ENCODE results near the gene MGAT4B. TPM values are rescaled to one million over a fixed set of nuclear protein-coding genes. Genes with fewer than 3 reads are reported as not detected.

The MGAT4B gene
- total RNA-seq, 1 experiment from 2014 or later, result 613 TPM

- intact Hi-C loops (cut with micrococcal nuclease; ENCODE audit: unreplicated experiment), result no loop called here
- Mint-ChIP-seq H3K4me3 (ENCODE audit: low read depth, unreplicated experiment) (no peak overlapping the region), H3K27ac (ENCODE audit: unreplicated experiment) (peak overlapping the region; percentile 24), H3K9me3 (ENCODE audit: low read depth, unreplicated experiment) (no peaks in the 10 kb centered on the region), H3K36me3 (ENCODE audit: insufficient read depth, unreplicated experiment) (peaks cover 95% of the 10 kb centered on the region), H3K27me3 (ENCODE audit: unreplicated experiment) (no peaks in the 10 kb centered on the region), H3K4me1 (ENCODE audit: low read depth, unreplicated experiment) (peaks cover 14% of the 10 kb centered on the region)
- DNase-seq, result no peak
- TF ChIP-seq CTCF (IDR thresholded peaks at IDR 0.05; ENCODE audit: unreplicated experiment), result no peak
- BruUV-seq (replicated peaks), result no TSS peak
- CTCF ChIA-PET, result no interaction called here
Measured at GRCh38 chr5:179840766-179841165, 34.1 kb upstream of the MGAT4B start.

- no peaks in the 10 kb centered on the region for H3K9me3 Mint-ChIP-seq (ENCODE audit: low read depth, unreplicated experiment)
- DNase-seq, result no peak
- H3K36me3 Mint-ChIP-seq (ENCODE audit: insufficient read depth, unreplicated experiment), result peaks cover 99% of the 10 kb centered on the region
- H3K4me1 Mint-ChIP-seq (ENCODE audit: low read depth, unreplicated experiment), result peaks cover 14% of the 10 kb centered on the region
- no peak for TF ChIP-seq CTCF (IDR thresholded peaks at IDR 0.05; ENCODE audit: unreplicated experiment)
- H3K4me3 Mint-ChIP-seq (ENCODE audit: low read depth, unreplicated experiment), result no peak overlapping the region
- H3K27ac Mint-ChIP-seq (ENCODE audit: unreplicated experiment), result peak overlapping the region; percentile 24
- H3K27me3 Mint-ChIP-seq (ENCODE audit: unreplicated experiment), result no peaks in the 10 kb centered on the region
- intact Hi-C loops (cut with micrococcal nuclease; ENCODE audit: unreplicated experiment), result no loop called here
- no TSS peak for BruUV-seq (replicated peaks)
- CTCF ChIA-PET, result no interaction called here
Measured at GRCh38 chr5:179840321-179840720, 33.7 kb upstream of the MGAT4B start.

GRCh38 chr5:179839328-179840256, 32.9 kb upstream of the MGAT4B start:
- BruUV-seq (replicated peaks), result TSS peak; percentile 3
- H3K27me3 Mint-ChIP-seq (ENCODE audit: unreplicated experiment), result no peaks in the 10 kb centered on the region
- no peaks in the 10 kb centered on the region for H3K9me3 Mint-ChIP-seq (ENCODE audit: low read depth, unreplicated experiment)
- peaks cover 14% of the 10 kb centered on the region for H3K4me1 Mint-ChIP-seq (ENCODE audit: low read depth, unreplicated experiment)
- intact Hi-C loops (cut with micrococcal nuclease; ENCODE audit: unreplicated experiment), result no loop called here
- TF ChIP-seq CTCF (IDR thresholded peaks at IDR 0.05; ENCODE audit: unreplicated experiment), result no peak
- peak overlapping the region; percentile 72 for H3K27ac Mint-ChIP-seq (ENCODE audit: unreplicated experiment)
- peaks cover 100% of the 10 kb centered on the region for H3K36me3 Mint-ChIP-seq (ENCODE audit: insufficient read depth, unreplicated experiment)
- CTCF ChIA-PET, result no interaction called here
- no peak overlapping the region for H3K4me3 Mint-ChIP-seq (ENCODE audit: low read depth, unreplicated experiment)
- no peak for DNase-seq

GRCh38 chr5:179837076-179838011, 30.7 kb upstream of the MGAT4B start:
- no TSS peak for BruUV-seq (replicated peaks)
- Mint-ChIP-seq H3K36me3 (ENCODE audit: insufficient read depth, unreplicated experiment) (peaks cover 96% of the 10 kb centered on the region), H3K27ac (ENCODE audit: unreplicated experiment) (peak overlapping the region; percentile 72), H3K9me3 (ENCODE audit: low read depth, unreplicated experiment) (no peaks in the 10 kb centered on the region), H3K4me1 (ENCODE audit: low read depth, unreplicated experiment) (peaks cover 24% of the 10 kb centered on the region), H3K27me3 (ENCODE audit: unreplicated experiment) (no peaks in the 10 kb centered on the region), H3K4me3 (ENCODE audit: low read depth, unreplicated experiment) (no peak overlapping the region)
- intact Hi-C loops (cut with micrococcal nuclease; ENCODE audit: unreplicated experiment), result no loop called here
- DNase-seq, result no peak
- CTCF ChIA-PET, result interaction anchor here (0.5 kb wide), 1 partner anchor 157 kb away, joined by 8 read pairs; no protein-coding TSS in a partner anchor
- no peak for TF ChIP-seq CTCF (IDR thresholded peaks at IDR 0.05; ENCODE audit: unreplicated experiment)
